Testis (tissue), 2 donors: ENCODE results near the gene KMT2B.

ENCODE experiments used
- CTCF ChIP-seq, 3 experiments: fragments of 450-650 bp in 2 of 3; fragments of 200-600 bp in 1 of 3; sonication (generic) in 1 of 3; IDR thresholded peaks; one replicate each; pipeline ENCODE4 v1.5.1; 2016 to 2019; ENCODE audit warnings: antibody characterized with exemption in 3 of 3, mild to moderate bottlenecking in 2 of 3, moderate library complexity in 1 of 3
- POLR2A ChIP-seq: fragments of 450-650 bp; IDR thresholded peaks from one replicate; pipeline ENCODE4 v1.6.1; 2017; ENCODE audit warnings: antibody characterized with exemption, mild to moderate bottlenecking, moderate library complexity

GRCh38 chr19:35764432-35765315, 46.9 kb downstream of the KMT2B start:
- TF ChIP-seq CTCF (IDR thresholded peaks at IDR 0.05) (no peak), POLR2A (no peak)
